Kidney (tissue), 14 donors: Measurements from ENCODE around the gene ZNF432. TPM values are rescaled to one million over a fixed set of nuclear protein-coding genes. Genes with fewer than 3 reads are reported as not detected.
"Not testable (repeated sequence)": the region's sequence is repeated elsewhere in the genome, so short reads cannot be mapped to it uniquely, and the experiment has no call there.

Experiments
- DNase-seq, 5 donors: peaks; one replicate each; pipeline ENCODE4 v3.0.0-alpha.2; 2013 to 2020
- FAIRE-seq: peaks from 2 replicates; lab custom pipeline; 2012; peaks lifted over from hg19 to GRCh38; lab: Jason Lieb, UNC
- H3K27ac ChIP-seq, 2 donors: one replicate each; pipeline ENCODE4 v1.7.0; 2013; ENCODE audit warnings: low read depth in 2 of 2, low read length in 2 of 2, inconsistent platforms in 1 of 2
- H3K27me3 ChIP-seq: one replicate; pipeline ENCODE4 v1.7.1; 2013; ENCODE audit warnings: low read length, inconsistent platforms; ENCODE audit not compliant: control insufficient read depth, insufficient read depth
- H3K36me3 ChIP-seq, 3 donors: one replicate each; pipeline versions ENCODE4 v1.7.0 to v1.7.1; 2013; ENCODE audit warnings: low read length in 3 of 3, control low read depth in 1 of 3, inconsistent platforms in 1 of 3; ENCODE audit not compliant: insufficient read depth in 3 of 3, control insufficient read depth in 2 of 3
- H3K4me1 ChIP-seq, 3 donors: one replicate each; pipeline versions ENCODE4 v1.7.0 to v1.7.1; 2013; ENCODE audit warnings: low read length in 3 of 3, inconsistent platforms in 1 of 3, low read depth in 1 of 3; ENCODE audit not compliant: control insufficient read depth in 2 of 3, insufficient read depth in 2 of 3
- H3K4me3 ChIP-seq, 3 donors: one replicate each; pipeline versions ENCODE4 v1.7.0 to v1.8.1; 2013; ENCODE audit warnings: low read length in 3 of 3, control low read depth in 1 of 3, inconsistent platforms in 1 of 3
- H3K9ac ChIP-seq, 3 donors: one replicate each; pipeline versions ENCODE4 v1.7.0 to v1.7.1; 2013; ENCODE audit warnings: low read length in 3 of 3, control low read depth in 1 of 3, inconsistent platforms in 1 of 3
- H3K9me3 ChIP-seq, 3 donors: one replicate each; pipeline versions ENCODE4 v1.7.0 to v1.7.1; 2013; ENCODE audit warnings: low read length in 3 of 3, control low read depth in 1 of 3, inconsistent platforms in 1 of 3; ENCODE audit not compliant: control insufficient read depth in 2 of 3, insufficient read depth in 1 of 3
- intact Hi-C: fragments of 100-400 bp; cut with DNase I; formaldehyde crosslinking; loops from one replicate; pipeline ENCODE4 v1.11.1; 2022
- polyA plus RNA-seq: library from polyadenylated mRNA; stranded (reverse); fragments of 350-450 nt; fragmentation: Illumina TruSeq; extraction: RNeasy Lipid Tissue Mini Kit (QIAGEN cat#74804); gene quantifications from one replicate; pipeline ENCODE4 v1.2.3, GENCODE V29; 2014; ENCODE audit warnings: low read depth, low replicate concordance; ENCODE audit not compliant: insufficient read depth
- total RNA-seq: library from RNA; stranded (reverse); fragmentation: NEBNext Ultra II Directional; extraction: Animal tissue kit (Norgen Biotek cat#: 25700); gene quantifications from one replicate; pipeline ENCODE4 v1.2.1, GENCODE V29; 2021
- TF ChIP-seq, protein P1 (sequence below): IDR thresholded peaks from 3 replicates; pipeline ENCODE4 v1.5.1; 2012; ENCODE audit warnings: mild to moderate bottlenecking, moderate library complexity, borderline replicate concordance; ENCODE audit not compliant: insufficient read depth; ENCODE audit errors: extremely low read depth
- donor health status: control.
- donor health status: control.
- donor health status: control.
- donor health status: control.
- donor health status: control.
- donor health status: DM: yes; HTN: yes; CAD: no.
- donor health status: Normal renal cell carcinoma (clear cell type).

ZNF432 gene
- total and polyA plus RNA-seq, 2 donors from 2014 or later = 4.7 to 19.5 TPM

GRCh38 chr19:52028027-52028779, 20.4 kb downstream of the ZNF432 start, which contains the start of gene ZNF614:
Gene ZNF614, minus strand, starts transcription at chr19:52028379. Its CDS starts 2,634 bp downstream, at chr19:52025745.
- H3K27me3 ChIP-seq = no peaks in the 10 kb centered on the region
- intact Hi-C loops = no loop called here
- H3K36me3 ChIP-seq = peaks cover 7 to 23% (median 15%) of the 10 kb centered on the region in 3 donors
- TF ChIP-seq, protein P1, sequence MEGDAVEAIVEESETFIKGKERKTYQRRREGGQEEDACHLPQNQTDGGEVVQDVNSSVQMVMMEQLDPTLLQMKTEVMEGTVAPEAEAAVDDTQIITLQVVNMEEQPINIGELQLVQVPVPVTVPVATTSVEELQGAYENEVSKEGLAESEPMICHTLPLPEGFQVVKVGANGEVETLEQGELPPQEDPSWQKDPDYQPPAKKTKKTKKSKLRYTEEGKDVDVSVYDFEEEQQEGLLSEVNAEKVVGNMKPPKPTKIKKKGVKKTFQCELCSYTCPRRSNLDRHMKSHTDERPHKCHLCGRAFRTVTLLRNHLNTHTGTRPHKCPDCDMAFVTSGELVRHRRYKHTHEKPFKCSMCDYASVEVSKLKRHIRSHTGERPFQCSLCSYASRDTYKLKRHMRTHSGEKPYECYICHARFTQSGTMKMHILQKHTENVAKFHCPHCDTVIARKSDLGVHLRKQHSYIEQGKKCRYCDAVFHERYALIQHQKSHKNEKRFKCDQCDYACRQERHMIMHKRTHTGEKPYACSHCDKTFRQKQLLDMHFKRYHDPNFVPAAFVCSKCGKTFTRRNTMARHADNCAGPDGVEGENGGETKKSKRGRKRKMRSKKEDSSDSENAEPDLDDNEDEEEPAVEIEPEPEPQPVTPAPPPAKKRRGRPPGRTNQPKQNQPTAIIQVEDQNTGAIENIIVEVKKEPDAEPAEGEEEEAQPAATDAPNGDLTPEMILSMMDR = no peak
- H3K9me3 ChIP-seq = peaks cover 1 to 22% (median 15%) of the 10 kb centered on the region in 3 donors
- H3K9ac ChIP-seq = peak within 1 kb of the TSS; percentile 42 to 97 (median 96)
- DNase-seq = peak; percentile 93 to 97 (median 95)
- peaks cover 0 to 5% (median 0%) of the 10 kb centered on the region in 3 donors for H3K4me1 ChIP-seq
- peak within 1 kb of the TSS; percentile 84 to 96 for H3K27ac ChIP-seq
- peak within 1 kb of the TSS; percentile 87 to 99 (median 97) for H3K4me3 ChIP-seq
- no peak for FAIRE-seq

DNA sequence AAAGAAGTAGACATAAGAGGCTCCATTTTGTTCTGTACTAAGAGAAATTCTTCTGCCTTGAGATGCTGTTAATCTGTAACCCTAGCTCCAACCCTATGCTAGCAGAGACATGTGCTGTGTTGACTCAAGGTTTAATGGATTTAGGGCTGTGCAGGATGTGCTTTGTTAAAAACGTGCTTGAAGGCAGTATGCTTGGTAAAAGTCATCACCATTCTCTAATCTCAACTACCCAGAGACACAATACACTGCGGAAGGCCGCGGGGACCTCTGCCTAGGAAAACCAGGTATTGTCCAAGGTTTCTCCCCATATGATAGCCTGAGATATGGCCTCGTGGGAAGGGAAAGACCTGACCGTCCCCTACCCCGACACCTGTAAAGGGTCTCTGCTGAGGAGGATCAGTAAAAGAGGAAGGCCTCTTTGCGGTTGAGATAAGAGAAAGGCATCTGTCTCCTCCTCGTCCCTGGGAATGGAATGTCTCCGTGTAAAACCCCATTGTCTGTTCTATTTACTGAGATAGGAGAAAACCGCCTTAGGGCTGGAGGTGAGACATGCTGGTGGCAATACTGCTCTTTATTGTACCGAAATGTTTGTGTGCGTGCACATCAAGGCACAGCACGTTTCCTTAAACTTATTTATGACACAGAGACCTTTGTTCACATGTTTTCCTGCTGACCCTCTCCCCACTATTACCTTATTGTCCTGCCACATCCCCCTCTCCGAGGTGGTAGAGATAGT, 22.2 kb downstream of the ZNF432 start:
- H3K27me3 ChIP-seq, H3K9ac ChIP-seq, H3K27ac ChIP-seq, FAIRE-seq, DNase-seq, H3K9me3 ChIP-seq, intact Hi-C loops, H3K4me1 ChIP-seq: not testable (repeated sequence)
- Histone ChIP-seq H3K4me3 (peak overlapping the region in 1 of 3 donors; percentile 97), H3K36me3 (peaks cover 9 to 26% (median 14%) of the 10 kb centered on the region in 3 donors)

DNA sequence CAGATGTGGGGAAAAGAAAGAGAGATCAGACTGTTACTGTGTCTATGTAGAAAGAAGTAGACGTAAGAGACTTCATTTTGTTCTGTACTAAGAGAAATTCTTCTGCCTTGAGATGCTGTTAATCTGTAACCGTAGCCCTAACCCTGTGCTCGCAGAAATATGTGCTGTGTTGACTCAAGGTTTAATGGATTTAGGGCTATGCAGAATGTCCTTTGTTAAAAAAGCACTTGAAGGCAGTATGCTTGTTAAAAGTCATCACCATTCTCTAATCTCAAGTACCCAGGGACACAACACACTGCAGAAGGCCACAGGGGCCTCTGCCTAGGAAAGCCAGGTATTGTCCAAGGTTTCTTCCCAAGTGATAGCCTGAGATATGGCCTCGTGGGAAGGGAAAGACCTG, 24.2 kb downstream of the ZNF432 start:
- peaks cover 11 to 32% (median 23%) of the 10 kb centered on the region in 3 donors for H3K36me3 ChIP-seq
- H3K4me3 ChIP-seq, H3K4me1 ChIP-seq, intact Hi-C loops, FAIRE-seq, DNase-seq, H3K27me3 ChIP-seq, H3K9ac ChIP-seq, H3K27ac ChIP-seq: not testable (repeated sequence)
- H3K9me3 ChIP-seq = peaks cover 5 to 15% (median 7%) of the 10 kb centered on the region in 3 donors

- Histone ChIP-seq H3K9me3 (peaks cover 7 to 25% (median 10%) of the 10 kb centered on the region in 3 donors), H3K27ac (no peak overlapping the region), H3K27me3 (no peaks in the 10 kb centered on the region), H3K4me1 (peaks cover 0 to 3% (median 0%) of the 10 kb centered on the region in 3 donors), H3K9ac (no peak overlapping the region), H3K4me3 (no peak overlapping the region), H3K36me3 (peaks cover 20 to 40% (median 34%) of the 10 kb centered on the region in 3 donors)
- TF ChIP-seq, protein P1 = no peak
- intact Hi-C loops = no loop called here
- DNase-seq = peak in 1 of 5 donors; percentile 65
- no peak for FAIRE-seq
Observed at GRCh38 chr19:52022193-52022592, 26.4 kb downstream of the ZNF432 start.
